GM21529 (cell line): ENCODE data around the gene DENND1B.
"Not testable (repeated sequence)": the region's sequence is repeated elsewhere in the genome, so short reads cannot be mapped to it uniquely, and the experiment has no call there.

Source experiments
- ATAC-seq: cut with Tn5 transposase; IDR thresholded peaks from one replicate; pipeline ENCODE4 v1.9.1; 2021; ENCODE audit not compliant: unreplicated experiment

The DENND1B gene

DNA sequence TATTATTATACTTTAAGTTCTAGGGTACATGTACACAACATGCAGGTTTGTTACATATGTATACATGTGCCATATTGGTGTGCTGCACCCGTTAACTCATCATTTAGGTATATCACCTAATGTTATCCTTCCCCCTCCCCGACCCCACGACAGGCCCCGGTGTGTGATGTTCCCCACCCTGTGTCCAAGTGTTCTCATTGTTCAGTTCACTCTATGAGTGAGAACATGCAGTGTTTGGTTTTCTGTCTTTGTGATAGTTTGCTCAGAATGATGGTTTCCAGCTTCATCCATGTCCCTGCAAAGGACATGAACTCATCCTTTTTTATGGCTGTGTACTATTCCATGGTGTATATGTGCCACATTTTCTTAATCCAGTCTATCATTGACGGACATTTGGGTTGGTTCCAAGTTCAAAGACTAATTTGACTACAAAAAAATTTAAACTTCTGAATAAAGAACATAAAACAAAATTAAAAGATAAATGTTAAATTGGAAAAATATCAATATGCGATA is 22.6 kb downstream of the DENND1B start:
- ATAC-seq: not testable (repeated sequence)

DNA sequence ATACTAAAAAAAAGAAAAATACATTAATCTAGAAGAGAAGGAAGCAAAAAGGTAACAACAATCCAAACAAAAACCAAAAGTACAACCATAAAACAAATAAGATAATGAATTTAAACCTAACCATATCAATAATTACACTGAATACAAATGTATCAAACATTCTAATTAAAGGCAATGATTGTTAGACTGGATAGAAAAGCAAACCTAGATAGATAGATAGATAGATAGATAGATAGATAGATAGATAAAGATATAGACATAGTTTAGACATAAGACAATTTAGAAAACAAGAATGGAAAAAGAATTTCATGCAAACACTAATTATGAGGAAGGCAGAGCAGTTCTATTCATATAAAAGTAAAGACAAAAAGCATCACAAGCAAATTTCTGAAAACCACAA is 24.9 kb downstream of the DENND1B start:
- ATAC-seq: no peak

DNA sequence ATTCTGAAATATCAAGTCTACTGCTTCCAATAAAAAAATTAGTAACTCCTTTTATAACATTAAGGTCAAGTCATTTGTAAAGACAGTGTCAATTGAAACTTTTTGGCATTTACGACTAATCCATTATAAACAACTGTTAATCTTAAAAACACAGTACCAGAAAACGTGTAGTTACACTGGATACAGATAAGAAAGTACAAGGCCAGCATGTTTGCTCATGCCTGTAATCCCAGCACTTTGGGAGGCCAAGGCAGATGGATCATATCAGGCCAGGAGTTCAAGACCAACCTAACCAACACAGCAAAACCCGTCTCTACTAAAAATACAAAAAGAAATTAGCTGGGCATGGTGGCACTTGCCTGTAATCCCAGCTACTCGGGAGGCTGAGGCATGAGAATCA is 29.4 kb downstream of the DENND1B start:
- no peak for ATAC-seq

DNA sequence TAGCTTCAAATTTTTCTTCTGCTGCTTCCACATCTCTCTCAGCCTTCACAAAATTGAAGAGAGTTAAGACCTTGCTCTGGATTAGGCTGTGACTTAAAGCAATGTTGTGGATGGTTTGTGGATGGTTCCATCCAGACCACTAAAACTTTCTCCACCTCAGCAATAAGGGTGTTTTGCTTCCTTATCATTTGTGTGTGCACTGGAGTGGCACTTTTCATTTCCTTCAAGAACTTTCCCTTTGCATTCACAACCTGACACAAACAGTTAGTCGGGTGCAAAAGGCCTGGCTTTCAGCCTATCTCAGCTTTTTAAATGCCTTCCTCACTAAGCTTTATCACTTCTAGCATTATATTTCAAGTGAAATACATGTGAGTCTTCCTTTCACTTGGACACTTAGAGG is 30.3 kb downstream of the DENND1B start:
- ATAC-seq: no peak

DNA sequence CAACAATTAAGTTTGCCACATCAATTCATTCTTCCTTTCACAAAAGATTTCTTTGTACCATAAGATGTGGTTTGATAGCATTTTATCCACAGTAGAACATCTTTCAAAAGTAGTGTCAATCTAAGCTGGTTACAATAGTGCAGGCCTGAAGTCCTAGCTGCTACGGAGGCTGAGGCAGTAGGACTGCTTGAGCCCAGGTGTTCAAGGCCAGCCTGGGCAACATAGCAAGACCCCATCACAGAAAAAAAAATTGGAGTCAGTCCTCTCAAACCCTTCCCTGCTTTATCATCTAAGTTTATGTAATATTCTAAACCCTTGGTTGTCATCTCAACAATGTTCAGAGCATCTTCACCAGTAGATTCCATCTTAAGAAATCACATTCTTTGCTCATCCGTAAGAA is 31.7 kb downstream of the DENND1B start:
- ATAC-seq: no peak

DNA sequence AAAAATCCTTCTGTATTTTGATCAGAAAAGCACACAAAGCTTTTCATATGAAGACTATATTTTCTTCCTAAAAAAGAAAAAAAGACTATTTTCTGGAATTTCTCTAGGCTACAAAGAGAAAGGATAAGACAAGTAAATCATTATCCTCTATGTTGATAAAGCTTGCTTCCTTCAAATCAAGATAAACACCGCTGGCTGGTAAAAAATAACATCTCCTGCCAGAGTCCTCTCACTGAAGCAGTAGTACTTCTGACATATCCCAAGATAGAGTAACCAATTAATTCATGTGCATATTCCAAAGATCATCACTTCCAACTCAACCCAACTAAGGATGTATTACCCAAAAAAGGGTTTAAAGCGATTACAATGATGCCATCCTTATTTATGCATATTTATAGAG is 34.3 kb downstream of the DENND1B start:
- ATAC-seq: no peak

DNA sequence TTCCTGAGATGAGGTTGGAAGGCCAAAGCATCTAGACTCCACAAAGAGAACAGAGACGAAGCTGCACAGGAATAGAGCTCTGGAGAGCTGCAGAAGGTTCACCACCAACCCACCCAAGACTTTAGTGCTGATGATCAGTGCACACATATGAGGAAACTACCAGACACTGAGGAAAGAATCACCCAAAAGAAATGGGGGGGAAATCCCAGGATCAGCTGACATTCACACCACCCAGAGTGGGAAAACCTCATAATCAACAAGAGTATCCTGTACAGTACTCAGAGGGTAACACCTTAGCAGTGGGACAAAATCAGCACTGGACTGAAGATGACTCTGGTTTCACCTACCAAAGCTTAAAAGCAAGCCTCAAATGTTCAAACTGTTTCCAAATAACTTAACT is 36.4 kb downstream of the DENND1B start:
- no peak for ATAC-seq

DNA sequence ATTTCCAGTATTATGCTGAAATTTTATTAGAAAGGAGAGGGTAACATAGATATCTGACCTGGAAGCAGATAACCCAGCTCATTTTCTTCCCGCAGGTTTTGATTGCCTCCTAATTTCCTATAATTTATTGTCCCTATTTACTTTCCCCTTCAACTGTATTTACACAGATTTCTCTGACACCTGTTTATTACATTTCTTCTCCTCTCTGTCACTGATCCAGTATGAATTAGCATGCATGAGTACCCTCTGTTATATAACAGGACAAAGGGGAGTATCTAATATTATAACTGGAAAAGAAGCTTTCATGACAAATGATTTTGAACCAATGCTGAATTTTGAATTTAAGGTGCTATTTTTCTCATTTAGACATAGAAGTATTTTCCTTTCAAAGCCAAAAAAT is 37.4 kb downstream of the DENND1B start:
- no peak for ATAC-seq

DNA sequence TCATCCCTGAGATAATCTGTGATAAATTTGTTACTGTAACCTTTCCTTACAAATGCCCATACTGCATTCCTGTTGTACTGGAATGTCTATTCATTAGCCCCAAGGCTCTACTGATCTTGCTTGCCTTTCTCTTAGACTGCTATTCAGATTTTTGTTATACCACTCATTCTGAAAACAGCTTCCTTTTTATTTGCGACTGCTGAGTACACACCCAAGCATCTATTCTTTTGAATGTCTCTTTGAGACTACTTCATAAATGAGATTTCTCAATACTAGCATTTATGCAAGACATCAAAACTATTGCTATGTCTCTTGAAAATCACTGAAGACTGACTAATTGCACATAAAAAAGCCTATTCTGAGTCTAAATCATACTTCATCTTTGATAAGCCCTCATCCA is 38.6 kb downstream of the DENND1B start:
- ATAC-seq: no peak

DNA sequence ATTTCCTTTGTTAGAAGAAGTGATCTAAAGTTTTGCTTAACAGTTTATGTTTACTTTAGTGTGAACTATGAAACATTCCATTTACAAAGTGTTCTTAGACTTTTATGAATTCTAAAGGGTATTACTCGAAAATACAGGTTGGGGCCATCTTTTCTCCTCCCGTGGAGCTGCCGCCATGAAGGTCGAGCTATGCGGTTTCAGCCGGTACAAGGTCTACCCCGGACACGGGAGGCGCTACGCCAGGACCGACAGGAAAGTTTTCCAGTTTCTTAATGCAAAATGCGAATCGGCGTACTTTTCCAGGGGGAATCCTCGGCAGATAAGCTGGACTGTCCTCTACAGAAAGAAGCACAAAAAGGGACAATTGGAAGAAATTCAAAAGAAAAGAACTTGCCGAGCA is 39.8 kb downstream of the DENND1B start:
- no peak for ATAC-seq

DNA sequence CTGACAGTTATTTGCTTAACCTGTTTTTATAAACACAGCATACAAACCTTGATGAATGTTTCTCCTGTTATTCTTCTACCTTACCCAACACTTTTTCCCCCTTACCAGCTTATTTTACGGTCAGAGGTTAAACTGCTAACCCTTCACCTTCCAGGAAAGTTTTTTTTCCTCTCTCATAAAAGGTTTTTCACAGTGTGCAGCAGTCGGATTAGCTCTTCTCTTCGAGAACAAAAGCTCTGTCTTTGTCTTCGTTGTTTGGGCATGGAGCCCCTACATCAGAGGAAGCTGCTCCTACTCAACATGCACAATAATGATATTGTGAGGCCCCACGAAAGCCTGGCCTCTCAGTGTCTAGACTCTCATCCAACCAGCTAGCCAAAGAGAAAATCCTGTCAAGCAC is 42.0 kb downstream of the DENND1B start:
- no peak for ATAC-seq

DNA sequence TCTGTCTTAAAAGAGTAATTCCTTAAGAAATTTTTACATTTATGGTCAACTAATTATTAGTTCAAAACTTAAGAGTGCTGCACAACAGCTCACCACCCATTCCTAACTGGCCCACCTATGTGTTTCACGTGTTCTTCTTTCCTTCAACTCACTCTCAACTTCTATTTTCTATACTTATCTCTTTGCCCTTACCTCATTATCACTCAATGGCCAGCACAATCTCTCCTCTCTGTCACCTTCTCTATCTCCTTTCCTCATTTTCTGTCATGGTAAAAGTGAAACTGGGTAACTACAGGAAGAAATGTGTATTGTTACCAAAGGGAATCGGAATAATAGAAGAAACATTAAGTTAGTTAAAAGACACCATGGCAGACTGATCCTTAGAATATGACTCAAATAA is 43.1 kb downstream of the DENND1B start:
- no peak for ATAC-seq

DNA sequence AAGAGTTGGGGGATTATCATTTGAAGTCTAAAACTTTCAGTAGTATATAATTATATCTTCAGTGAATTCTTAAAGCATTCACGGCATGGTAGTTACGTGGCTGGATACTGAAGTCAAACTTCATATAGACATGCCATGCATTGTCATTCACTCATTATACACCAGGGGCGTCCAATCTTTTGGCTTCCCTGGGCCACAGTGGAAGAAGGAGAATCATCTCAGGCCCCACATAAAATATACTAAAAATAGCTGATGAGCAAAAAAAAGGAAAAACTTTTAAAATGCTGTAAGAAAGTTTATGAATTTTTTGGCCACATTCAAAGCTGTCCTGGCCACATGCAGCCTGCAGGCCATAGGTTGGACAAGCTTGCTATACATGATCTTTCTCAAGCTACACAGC is 43.8 kb downstream of the DENND1B start:
- ATAC-seq: no peak

DNA sequence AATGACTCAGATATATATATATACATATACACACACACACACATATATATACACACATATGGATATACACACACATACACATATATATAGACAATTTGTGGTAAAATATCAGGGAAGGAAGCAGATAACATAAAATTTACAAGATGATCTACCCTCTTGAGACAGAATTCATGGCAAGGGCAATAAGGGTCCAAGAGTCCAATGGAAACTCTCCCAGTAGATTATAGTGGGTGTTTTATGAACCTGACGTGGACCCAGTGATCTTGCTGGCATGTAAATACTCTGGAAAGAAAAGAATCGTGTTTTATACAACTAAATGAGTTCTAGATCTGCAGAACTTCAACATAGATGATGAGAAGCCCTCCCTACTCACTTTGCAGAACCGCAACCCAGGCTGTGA is 49.3 kb downstream of the DENND1B start:
- ATAC-seq: no peak

DNA sequence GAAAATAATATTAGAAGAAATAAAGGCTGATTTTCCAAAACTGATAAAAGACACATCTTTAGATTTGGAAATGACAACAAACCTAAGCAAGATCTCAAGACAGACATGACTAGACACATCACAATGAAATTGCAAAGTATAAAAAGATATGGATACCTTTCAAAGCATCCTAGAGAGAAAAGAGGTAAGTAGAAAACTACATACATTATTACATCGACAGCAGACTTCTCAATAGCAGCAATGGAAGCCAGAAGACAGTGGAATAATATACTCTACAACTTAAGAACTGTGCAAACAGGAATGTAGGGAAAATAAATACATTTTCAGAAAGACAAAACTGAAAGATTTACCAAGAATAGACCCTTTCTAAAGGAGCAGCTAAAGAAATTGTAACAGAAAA is 50.2 kb downstream of the DENND1B start:
- no peak for ATAC-seq

DNA sequence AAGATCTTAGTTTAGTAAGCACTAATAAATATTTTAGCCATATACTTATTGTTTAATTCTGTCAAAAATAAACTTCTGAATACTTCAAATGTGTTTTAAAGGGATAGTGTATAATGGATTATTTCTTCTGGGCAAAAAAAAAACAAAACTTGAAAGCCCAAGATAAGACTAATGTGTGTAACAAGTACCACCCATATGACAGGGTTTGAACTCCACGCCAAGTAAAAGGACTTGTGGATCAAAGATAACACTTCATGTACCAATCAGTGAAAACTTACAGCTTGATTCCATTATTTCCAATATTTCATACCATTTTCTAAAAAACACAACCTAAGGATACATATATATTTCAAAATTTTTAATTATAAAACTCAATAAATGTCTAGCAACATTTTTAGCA is 59.5 kb downstream of the DENND1B start:
- ATAC-seq: no peak

DNA sequence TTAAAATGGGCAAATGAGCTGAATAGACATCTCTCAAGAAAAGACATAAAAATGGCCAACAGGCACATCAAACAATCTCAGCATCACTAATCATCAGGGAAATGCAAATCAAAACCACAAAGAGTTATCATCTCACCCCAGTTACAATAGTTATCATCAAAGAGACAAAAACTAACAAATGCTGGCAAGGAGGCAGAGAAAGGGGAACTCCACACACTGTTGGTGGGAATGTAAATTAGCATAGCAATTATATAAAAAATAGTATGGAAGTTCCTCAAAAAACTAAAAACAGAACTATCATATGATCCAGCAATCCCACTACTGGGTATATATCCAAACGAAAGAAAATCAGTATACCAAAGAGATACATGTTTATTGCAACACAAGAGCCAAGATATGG is 68.7 kb downstream of the DENND1B start:
- ATAC-seq: no peak

DNA sequence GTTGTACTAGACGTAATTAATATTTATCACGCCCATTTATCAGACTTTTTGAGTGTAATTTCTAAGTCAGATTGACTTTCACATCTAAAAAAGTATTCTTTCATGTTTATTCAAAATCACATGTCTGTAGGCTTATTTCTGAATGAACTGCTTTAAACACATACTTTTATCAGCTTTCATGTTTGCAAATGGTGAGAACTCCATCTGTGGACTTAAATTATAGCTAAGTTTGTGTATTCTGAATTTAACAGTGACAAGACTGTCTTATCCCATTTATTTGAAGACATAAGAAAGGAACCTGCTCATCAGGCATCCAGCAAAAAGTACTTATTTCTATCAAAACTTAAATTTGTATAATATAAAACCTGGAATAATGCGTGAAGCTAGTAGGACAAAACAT is 69.3 kb downstream of the DENND1B start:
- no peak for ATAC-seq

DNA sequence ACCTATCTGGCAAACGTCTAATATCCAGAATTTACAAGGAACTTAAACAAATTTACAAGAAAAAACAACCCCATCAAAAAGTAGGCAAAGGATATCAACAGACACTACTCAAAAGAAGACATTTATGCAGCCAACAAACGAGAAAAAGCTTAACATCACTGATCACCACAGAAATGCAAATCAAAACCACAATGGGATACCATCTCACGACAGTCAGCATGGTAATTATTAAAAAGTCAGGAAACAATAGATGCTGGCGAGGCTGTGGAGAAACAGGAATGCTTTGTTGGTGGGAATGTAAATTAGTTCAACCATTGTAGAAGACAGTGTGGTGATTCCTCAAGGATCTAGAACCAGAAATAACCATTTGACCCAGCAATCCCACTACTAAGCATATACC is 74.6 kb downstream of the DENND1B start:
- ATAC-seq: not testable (repeated sequence)

DNA sequence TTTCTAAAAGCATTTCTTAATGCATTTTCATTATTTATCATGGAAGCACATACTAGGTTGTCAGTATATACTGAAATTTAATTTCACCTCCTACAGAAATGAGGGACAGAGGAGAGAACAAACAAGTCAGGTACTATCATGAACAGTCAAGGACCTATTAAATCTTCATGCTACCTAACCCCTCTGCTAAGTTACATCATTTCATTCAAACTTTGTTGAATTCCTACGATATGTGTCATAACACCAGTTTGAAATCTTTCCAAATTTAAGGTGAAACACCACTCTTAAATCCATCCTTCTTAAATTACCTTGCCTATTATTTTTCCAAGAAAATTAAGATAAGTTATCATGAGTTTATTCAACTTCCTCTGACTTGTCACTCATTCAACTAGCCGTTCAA is 78.9 kb downstream of the DENND1B start:
- ATAC-seq: no peak

DNA sequence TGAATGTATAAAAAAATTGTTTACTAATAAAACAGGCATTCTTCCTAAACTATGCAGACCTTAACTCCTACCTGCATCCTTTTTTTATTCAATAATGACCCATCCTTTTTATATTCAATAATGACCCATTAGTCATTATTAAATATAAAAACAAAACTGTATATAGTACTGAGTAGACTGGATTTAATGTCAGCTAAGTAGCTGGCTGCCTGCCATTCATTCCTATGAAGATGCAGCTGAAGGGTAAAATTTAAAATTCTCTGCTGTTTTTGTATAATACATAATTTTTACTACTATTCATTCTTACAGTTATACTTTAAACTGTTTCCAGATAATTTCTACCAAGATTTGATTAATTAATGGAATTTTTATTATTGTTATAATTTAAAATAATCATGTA is 79.3 kb downstream of the DENND1B start:
- no peak for ATAC-seq

DNA sequence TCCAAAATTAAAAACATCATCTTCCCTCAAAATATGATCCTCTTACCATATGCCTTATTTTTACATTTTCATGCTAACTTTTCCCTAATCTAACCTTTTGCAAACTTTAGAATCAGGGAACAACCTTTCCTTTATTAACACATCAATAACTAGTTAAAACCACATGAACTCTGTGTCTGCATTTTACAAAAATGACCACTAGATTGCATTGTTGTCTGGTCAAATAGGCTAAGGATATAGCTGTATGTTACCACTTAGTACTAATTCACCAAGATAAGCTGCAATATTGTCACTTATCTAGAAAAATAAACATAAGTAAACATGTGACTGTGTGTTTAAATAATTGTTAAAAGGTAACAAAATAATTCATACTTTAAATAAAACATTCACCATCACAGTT is 82.3 kb downstream of the DENND1B start:
- peak; percentile 71 for ATAC-seq

DNA sequence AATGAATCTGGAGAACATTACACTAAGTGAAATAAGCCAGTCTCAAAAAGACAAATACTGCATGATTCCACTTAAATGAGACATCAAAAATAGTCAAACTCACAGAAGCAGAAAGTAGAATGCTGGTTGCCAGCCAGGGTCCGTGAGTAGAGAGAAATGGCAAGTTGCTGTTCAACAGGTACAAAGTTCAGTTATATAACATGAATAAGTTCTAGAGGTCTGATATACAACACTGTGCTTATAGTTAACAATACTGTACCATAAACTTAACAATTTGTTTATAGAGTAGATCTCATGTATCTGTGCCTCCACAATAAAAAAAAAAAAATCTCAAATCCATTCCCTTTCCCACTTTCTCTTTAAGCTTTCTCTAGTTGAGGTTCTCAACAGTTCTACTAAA is 83.5 kb downstream of the DENND1B start:
- ATAC-seq: no peak

DNA sequence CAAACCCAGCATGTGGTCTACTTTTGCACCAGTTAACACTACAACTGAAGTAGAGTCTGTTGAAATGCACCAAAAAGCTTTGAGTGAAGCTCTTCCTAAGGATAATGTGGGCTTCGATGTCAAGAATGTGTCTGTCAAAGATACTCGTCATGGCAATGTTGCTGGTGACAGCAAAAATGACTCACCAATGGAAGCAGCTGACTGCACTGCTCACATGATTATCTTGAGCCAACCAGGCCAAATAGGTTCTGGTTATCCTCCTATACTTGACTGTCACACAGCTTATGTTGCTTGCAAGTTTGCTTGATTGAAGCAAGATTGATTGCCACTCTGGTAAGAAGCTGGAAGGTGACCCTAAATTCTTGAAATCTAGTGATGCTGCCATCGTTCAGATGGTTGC is 85.2 kb downstream of the DENND1B start:
- ATAC-seq: no peak
